ENCODE results near the gene SP3.

DNA sequence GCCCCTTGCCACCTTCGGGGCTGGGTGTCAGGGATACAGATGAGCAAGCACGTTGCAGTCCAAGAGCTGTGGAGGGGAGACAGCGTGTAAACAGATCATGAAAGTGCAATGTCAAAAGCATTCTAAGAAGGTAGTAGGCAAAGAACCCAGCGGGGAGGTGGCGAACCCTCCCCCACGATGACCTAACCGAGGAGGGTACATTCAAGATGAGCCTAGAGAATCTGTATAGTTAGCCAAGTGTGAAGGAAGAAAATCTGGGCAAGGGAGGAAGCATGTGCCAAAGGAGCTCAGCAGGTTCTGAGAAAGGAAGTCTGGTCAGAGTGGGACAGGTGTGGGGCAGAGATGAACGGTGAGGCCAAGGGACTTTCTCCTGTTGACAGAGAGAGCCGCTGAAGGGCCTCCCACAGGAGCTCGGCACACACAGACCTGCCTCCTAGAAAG, 106.9 kb downstream of the SP3 start:
- TF ChIP-seq POLR2A (IDR thresholded peaks at IDR 0.05; ENCODE audit: low read depth, low read length) (no peak), TAF1 (IDR thresholded peaks at IDR 0.05; ENCODE audit: low read depth, low read length) (no peak)
